ENCODE data around the gene TTC7B. TPM values are rescaled to one million over a fixed set of nuclear protein-coding genes. Genes with fewer than 3 reads are reported as not detected.

The TTC7B gene
- total and polyA plus RNA-seq, 9 of the 15 experiments (the other 6 are each of a cell fraction or from before 2014, with no cell fraction given), result 2.2 to 77.2 (median 36.7) TPM

DNA sequence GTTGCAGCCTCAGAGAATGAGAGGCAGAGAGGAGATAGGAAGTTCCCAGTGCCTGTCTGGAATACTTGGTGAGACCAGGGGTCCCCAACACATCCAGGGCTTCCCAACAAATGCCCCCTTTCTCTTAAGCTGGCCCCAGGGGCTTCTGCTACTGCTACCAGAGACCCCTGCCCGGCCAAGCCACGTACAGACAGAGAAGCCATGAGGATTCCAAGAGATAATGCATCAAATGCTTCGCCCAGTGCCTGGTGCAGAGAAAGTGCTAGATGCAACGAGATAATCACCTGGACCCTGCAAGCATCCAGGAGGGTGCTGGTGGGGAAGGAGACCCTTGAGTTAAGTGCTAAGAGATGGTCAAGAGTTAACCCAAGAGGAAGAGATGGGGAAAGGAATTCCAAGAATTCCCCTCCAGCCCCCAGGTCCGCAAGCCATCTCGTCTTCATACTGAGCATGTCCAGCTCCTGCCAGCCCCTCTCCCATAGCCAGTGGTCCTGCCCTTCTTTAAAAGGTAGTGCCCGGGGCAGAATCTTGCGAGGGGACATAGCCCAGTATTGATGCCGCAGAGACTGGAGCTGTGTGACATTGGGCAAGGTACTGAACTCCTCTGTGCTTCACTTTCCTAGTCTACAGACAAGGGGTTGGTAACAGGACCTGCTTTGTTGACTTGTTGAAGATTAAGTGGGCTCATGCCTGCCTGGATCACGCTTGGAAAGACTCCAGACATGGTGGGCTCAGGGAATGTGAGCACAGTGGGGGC lies 316.1 kb downstream of the TTC7B start (continued):
- TF ChIP-seq ZFP36 (IDR thresholded peaks at IDR 0.05; ENCODE audit: low read depth, low read length, partially characterized antibody) (peak; percentile 34), ZNF121 (CRISPR knock-in tag; conservative IDR thresholded peaks at IDR 0.05) (no peak), NCOA6 (IDR thresholded peaks at IDR 0.05) (no peak), RCOR1 (IDR thresholded peaks at IDR 0.05; ENCODE audit: borderline replicate concordance in 1 of 2, low read depth in 2 of 2, low read length in 2 of 2) (no peak), RBM34 (IDR thresholded peaks at IDR 0.05; ENCODE audit: borderline replicate concordance, insufficient read depth, low read length) (no peak), FOXA3 (CRISPR knock-in tag; conservative IDR thresholded peaks at IDR 0.05 in 1 of 2, IDR thresholded peaks at IDR 0.05 in 1 of 2) (no peak), GATA2 (CRISPR knock-in tag; IDR thresholded peaks at IDR 0.05) (no peak), PPARD (CRISPR knock-in tag; IDR thresholded peaks at IDR 0.05) (no peak)

DNA sequence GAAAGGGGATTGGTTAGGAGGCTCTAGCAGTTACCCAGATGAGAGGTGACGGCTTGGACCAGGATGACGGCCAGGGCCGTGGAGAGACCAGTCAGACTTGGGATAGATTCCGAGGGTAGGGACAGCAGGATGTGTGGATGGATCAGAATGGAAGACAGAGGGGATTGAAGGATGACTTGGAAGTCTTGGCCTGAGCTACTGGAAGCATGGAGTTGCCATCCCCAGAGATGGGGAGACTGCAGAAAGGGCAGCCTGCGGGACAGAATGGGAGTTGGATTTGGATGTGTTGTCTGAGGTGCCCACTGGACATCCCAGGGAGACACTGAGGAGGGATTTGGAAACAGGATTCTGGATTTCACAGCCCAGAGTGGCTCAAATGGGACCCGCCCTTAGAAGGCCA lies 317.1 kb downstream of the TTC7B start:
- H3K4me1 ChIP-seq (replicated peaks in 1 of 2; ENCODE audit: control insufficient read depth in 2 of 2, insufficient read depth in 2 of 2, low read length in 2 of 2), result peaks cover 3 to 8% of the 10 kb centered on the region in 2 experiments; a peak in 4 of 5 replicates
- no peak overlapping the region for H2AFZ ChIP-seq (ENCODE audit: low read depth, low read length)
- no peaks in the 10 kb centered on the region for H3K9me3 ChIP-seq (replicated peaks; ENCODE audit: control insufficient read depth, insufficient read depth, low read depth, low read length)
- CTCF ChIA-PET (ENCODE audit: low intra/inter-chr PET ratio), result no interaction called here
- no peak for FAIRE-seq
- no peaks in the 10 kb centered on the region for H3K27me3 ChIP-seq (ENCODE audit: control insufficient read depth in 2 of 2, insufficient read depth in 2 of 2, low read length in 2 of 2)
- no peak overlapping the region for H3K27ac ChIP-seq (ENCODE audit: extremely low read depth, low read depth, low read length)
- H3K9me1 ChIP-seq (ENCODE audit: control insufficient read depth, insufficient read depth, low read length), result no peaks in the 10 kb centered on the region
- 6% methylated on average over 6 of the region's 6 CpGs for WGBS (ENCODE audit: insufficient coverage, low coverage, missing lambda C conversion rate)
- in situ Hi-C loops (cut with MboI) (no loop called here), intact Hi-C loops (cut with micrococcal nuclease) (no loop called here)
- POLR2A ChIA-PET, result interaction anchor here (0.5 to 0.6 kb wide), 2 partner anchors 10 to 28 kb away, joined by 3 read pairs; no protein-coding TSS in a partner anchor
- no peak overlapping the region for H3K9ac ChIP-seq (ENCODE audit: insufficient read depth in 1 of 2, low read depth in 2 of 2, low read length in 2 of 2)
- BruUV-seq (replicated peaks), result no TSS peak
- no peak for ATAC-seq
- H3K79me2 ChIP-seq (ENCODE audit: control insufficient read depth, insufficient read depth, low read length), result no peaks in the 10 kb centered on the region
- H3K4me2 ChIP-seq (ENCODE audit: insufficient read depth, low read length), result no peak overlapping the region
- DNase-seq (ENCODE audit: extremely low read depth in 1 of 4, low spot score in 3 of 4), result no peak
- TF ChIP-seq GATAD2A (IDR thresholded peaks at IDR 0.05) (no peak), RAD21 (CRISPR knock-in tag; conservative IDR thresholded peaks at IDR 0.05 in 1 of 2, IDR thresholded peaks at IDR 0.05 in 1 of 2) (no peak)
- TF ChIP-seq, protein P1, sequence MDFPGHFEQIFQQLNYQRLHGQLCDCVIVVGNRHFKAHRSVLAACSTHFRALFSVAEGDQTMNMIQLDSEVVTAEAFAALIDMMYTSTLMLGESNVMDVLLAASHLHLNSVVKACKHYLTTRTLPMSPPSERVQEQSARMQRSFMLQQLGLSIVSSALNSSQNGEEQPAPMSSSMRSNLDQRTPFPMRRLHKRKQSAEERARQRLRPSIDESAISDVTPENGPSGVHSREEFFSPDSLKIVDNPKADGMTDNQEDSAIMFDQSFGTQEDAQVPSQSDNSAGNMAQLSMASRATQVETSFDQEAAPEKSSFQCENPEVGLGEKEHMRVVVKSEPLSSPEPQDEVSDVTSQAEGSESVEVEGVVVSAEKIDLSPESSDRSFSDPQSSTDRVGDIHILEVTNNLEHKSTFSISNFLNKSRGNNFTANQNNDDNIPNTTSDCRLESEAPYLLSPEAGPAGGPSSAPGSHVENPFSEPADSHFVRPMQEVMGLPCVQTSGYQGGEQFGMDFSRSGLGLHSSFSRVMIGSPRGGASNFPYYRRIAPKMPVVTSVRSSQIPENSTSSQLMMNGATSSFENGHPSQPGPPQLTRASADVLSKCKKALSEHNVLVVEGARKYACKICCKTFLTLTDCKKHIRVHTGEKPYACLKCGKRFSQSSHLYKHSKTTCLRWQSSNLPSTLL (IDR thresholded peaks at IDR 0.05), result no peak
- no peak overlapping the region for H3K4me3 ChIP-seq
- no peaks in the 10 kb centered on the region for H3K36me3 ChIP-seq (ENCODE audit: control insufficient read depth, insufficient read depth, low read length)
- 0 out of 2 replicates have a peak, but pooled peaks cover 2% of the 10 kb centered on the region for H4K20me1 ChIP-seq (replicated peaks; ENCODE audit: control insufficient read depth, insufficient read depth, low read length)

Data from K562 (cell line).